Urothelium cell line (cell line): ENCODE measurements around the gene FARP2.

Experiments used
- DNase-seq: peaks from one replicate; pipeline ENCODE4 v3.0.0; 2011; ENCODE audit warnings: low spot score, mixed read lengths
- FAIRE-seq: peaks from 2 replicates; lab custom pipeline; 2011; peaks lifted over from hg19 to GRCh38; lab: Jason Lieb, UNC

FARP2 gene

GRCh38 chr2:241321886-241322285 lies 34.2 kb upstream of the FARP2 start:
- no peak for DNase-seq
- FAIRE-seq = no peak

DNA sequence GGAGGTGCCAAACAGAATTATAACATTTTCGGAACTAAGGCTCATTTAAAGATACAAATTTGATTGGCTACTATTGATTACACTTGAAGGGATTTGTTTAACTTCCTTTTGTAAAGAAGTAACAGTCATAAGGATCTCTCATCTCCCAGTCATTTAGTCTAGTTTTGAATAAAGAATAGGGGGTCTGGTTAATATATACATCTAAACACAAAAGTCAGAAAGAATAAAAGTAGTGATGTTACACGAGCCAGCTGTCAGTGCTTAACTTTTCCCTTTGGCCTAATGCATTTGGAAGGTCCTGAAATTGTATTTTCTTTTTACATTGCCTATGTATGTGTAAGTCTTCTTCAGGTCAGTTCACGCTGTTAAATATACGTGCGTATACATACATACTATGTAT lies 32.3 kb upstream of the FARP2 start:
- DNase-seq (no peak), FAIRE-seq (no peak)

DNA sequence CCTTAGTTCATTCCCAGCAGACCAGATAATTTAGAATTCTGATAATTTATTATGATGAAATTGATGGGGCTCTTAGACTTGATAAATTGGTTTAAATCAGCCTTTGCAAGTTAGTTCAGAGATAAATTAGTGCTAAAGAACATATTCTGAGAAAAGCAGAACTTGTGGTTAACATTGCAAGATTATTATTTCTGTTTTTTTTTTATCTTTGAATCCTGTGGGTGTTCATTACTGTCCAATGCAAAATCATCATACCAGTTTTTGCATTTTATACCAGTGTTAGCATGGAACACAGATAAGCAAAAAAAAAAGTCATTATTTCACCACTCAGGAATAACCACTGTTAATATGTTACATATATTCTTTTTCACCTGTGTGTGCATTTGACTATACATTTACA lies 31.3 kb upstream of the FARP2 start:
- DNase-seq = no peak
- FAIRE-seq = no peak

- no peak for DNase-seq
Measured at GRCh38 chr2:241325257-241325656, 30.8 kb upstream of the FARP2 start.

DNA sequence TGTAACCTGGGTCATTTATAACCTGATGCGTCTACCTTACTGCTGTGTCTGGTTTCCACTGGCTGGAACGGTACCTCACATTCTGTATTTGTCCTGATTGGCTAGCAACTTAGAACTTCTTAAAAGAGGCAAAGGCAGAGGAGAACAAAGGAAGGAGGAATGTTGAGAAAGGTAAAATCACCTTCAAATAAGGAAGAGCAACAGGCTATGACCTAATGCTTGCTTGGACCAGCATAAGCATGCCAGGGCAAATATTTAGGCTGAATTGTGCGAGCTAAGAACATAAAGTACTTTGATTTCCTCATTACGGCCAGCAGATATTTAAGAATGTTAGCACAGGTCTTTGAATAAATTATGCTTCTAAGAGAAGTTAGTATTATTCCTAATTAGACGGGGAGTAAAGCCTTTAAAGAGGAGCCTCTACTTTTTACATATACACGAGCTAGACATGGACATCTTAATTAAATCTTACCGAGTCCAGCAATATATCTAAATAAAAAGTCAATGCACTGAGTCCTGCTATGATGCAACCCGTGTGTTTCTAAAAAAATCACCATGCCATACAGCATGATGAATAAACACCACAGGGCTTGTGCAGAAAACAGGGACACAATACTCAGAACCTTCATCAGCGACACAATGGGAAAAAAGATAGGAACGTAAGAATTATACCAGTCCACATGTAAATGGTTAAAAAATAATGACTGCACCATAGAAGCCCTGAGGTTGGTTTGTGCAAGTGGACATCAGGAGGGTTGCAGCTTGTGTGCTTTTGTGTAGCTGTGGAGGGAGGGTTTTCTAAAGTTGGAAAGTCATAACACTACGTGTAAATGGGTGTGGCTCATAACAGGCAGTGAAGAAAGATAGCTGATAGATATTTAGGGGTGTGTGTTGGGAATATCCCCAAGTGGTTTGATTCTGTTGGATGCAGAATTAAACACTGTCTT lies 26.1 kb upstream of the FARP2 start:
- no peak for DNase-seq
- FAIRE-seq = no peak

More at GRCh38 chr2:241325257-241325656, 30.8 kb upstream of the FARP2 start:
- FAIRE-seq = no peak

DNA sequence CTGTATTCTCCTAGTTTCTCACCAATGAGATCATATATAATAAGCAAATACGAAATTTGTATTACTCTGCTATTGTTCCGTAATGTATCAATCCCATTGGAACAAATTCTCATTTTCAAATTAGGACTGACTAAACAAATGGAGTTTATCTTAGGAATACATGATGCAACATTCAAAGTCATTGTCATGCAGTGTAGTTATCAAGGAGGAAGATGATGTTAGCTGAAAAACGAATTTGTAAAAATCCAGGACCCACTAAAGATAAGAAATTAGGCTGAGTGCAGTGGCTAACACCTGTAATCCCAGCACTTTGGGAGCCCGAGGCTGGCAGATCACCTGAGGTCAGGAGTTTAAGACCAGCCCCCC lies 25.5 kb upstream of the FARP2 start:
- DNase-seq = no peak
- no peak for FAIRE-seq

DNA sequence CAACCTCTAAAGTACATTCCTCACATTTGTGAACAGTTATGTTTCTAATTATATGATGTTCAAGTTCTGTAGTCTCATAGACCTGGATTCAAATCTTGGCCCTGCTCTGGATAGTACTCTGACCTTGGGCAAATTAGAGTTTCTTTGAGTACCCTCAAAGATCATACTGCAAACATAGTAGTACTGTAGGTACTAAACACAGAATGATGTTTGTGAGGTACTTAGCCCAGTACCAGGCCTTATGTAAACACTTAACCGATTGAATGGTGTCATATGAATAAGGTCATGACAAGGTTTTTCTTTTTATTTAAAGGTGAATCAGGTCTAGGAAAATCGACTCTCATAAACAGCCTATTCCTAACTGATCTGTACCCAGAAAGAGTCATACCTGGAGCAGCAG lies 21.3 kb upstream of the FARP2 start:
- FAIRE-seq (no peak), DNase-seq (no peak)

DNA sequence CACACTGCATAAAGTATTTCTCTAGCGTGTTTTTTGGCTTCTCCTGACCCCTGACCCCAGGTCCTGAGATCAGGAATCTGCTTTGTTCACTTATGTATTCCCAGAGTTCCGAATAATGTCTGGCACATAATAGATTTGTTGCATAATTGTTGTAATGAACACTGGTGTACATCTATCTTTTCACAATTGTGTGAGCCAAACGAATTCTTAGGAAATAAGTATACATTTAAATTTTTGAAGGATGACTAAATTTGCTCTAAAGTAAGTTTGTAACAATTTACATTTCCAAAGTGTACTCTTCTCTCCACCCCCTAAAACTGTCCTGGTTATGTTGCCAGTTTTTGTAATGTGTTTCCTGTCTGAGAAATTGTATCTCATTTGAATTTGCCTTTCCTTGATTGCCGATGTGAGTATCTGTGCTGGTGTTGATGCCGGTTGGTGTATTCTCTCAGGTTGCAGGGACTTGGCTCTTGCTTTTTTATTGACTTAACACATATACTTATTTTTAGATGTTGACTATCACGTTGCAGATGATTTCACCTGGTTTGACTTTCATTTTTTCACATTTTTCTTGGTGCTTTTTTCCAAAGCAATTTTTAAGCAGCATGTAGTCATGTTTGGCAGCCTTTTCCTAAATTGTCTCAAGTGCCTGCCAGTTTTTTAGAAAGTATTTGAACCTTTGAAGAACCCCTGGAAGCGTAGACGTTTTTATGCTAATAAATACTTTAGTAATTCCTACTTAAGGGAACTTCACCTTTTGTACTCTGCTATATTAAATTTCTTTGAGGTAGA lies 16.1 kb upstream of the FARP2 start:
- no peak for DNase-seq
- FAIRE-seq = no peak

GRCh38 chr2:241340631-241341163 lies 15.4 kb upstream of the FARP2 start:
- DNase-seq (no peak), FAIRE-seq (no peak)

DNA sequence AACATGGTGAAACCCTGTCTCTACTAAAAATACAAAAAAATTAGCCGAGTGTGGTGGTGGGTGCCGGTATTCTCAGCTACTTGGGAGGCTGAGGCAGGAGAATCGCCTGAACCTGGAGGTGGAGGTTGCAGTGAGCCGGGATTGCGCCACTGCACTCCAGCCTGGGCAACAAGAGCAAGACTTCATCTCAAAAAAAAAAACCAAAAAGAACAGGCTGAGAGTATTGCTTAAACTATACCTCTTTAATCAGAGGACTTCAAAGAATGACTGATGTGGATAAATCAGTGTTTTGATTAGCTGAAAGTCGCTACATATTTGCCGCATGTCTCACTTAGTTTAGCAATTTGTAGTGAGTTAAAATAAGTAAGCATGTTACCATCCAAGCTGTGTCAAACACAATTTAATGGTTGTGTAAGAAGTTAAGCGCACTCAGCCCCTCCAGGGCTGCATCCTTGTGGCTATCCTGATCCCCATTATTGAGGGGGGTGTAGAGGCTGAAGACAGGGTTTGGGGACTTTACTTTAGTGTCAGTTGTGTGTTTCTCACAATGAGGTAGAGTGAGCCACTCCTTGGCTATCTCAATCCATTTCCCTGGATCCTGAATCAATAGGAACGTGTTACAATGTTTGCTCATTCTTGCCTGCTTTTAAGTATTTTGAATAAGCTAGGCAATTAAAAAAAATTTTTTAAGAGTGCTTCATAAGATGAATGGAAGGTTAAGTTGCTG lies 11.0 kb upstream of the FARP2 start:
- FAIRE-seq (no peak), DNase-seq (no peak)

DNA sequence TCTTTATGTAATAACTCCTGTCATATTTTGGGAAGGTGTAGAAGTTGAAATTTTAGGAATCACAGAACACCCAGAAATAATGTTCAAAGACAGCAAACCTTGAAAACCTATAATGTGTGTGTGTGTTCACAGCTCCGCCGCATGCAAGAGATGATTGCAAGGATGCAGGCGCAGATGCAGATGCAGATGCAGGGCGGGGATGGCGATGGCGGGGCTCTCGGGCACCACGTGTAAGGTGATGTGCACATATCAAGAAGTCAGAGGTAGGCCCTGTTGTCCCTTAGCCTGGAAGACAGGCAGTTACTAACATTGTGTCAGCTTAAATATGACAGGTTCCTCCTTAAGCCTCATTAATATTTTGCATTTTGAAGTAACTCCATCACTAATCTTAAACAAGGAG lies 6.1 kb upstream of the FARP2 start:
- DNase-seq (no peak), FAIRE-seq (no peak)

DNA sequence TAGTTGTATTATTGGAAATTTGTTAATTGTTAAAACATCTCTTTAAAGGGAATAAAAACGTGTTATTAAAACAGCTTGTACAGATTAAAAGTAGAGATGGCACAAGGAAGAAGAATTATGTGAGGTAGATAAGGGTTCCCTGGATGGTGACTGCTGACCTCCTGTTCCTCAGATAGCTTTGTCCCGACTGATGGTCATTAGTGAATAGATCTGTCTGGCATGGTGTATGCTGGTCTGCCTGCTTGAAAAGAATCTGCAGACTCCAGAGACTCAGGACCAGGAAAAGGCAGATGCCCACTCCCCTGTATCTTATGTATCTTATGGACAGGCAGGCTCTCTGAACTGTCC lies 5.6 kb upstream of the FARP2 start:
- DNase-seq (no peak), FAIRE-seq (no peak)

- FAIRE-seq (no peak), DNase-seq (no peak)
Measured at GRCh38 chr2:241350878-241351639, 5.0 kb upstream of the FARP2 start.

GRCh38 chr2:241351640-241352031 lies 4.4 kb upstream of the FARP2 start:
- no peak for DNase-seq
- no peak for FAIRE-seq

- DNase-seq = no peak
Measured at GRCh38 chr2:241352227-241352626, 3.9 kb upstream of the FARP2 start.

GRCh38 chr2:241354668-241355658 lies 1.1 kb upstream of the FARP2 start:
- no peak for FAIRE-seq
- peak; percentile 73 for DNase-seq

More at GRCh38 chr2:241352227-241352626, 3.9 kb upstream of the FARP2 start:
- FAIRE-seq = no peak

GRCh38 chr2:241356871-241357260 lies 781 bp downstream of the FARP2 start:
- no peak for DNase-seq
- no peak for FAIRE-seq

DNA sequence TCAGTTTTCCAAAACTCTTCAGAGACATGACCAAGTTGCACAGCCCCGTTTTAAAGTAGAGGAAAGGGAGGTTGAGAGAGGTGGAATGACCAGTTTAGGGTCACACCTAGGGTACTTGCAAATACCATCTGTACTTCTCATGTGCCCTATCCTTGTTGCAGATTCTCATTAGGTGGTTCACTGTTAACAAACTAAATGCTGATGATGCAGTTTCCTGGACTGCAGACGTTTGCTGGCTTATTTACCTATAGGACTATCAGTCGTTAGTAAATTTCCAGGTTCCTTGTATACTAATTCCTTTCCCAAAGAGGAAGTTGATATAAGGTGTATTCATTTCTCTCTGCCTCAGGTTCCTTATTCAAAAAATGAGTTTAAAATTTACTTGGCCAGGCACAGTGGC lies 1.4 kb downstream of the FARP2 start:
- DNase-seq = no peak
- no peak for FAIRE-seq

GRCh38 chr2:241358470-241358869 lies 2.4 kb downstream of the FARP2 start:
- DNase-seq (no peak), FAIRE-seq (no peak)
